Stomach smooth muscle (tissue), 2 donors: ENCODE results near the gene RICTOR.

ENCODE experiments used
- H3K27ac ChIP-seq: one replicate; pipeline ENCODE4 v1.7.0; 2013; ENCODE audit warnings: mild to moderate bottlenecking, low read length, inconsistent platforms
- H3K27me3 ChIP-seq, 2 donors: one replicate each; pipeline ENCODE4 v1.7.0; 2013; ENCODE audit warnings: low read length in 2 of 2; ENCODE audit not compliant: insufficient read depth in 2 of 2, control insufficient read depth in 1 of 2
- H3K36me3 ChIP-seq, 2 donors: one replicate each; pipeline ENCODE4 v1.7.0; 2013; ENCODE audit warnings: low read length in 2 of 2; ENCODE audit not compliant: control insufficient read depth in 2 of 2, insufficient read depth in 2 of 2
- H3K4me1 ChIP-seq: one replicate; pipeline ENCODE4 v1.7.0; 2013; ENCODE audit warnings: low read length; ENCODE audit not compliant: control insufficient read depth, insufficient read depth
- H3K4me3 ChIP-seq, 2 donors: one replicate each; pipeline ENCODE4 v1.7.0; 2013; ENCODE audit warnings: low read length in 2 of 2
- H3K9ac ChIP-seq, 2 donors: one replicate each; pipeline ENCODE4 v1.7.0; 2013; ENCODE audit warnings: low read length in 2 of 2, mild to moderate bottlenecking in 1 of 2
- H3K9me3 ChIP-seq, 2 donors: one replicate each; pipeline ENCODE4 v1.7.0; 2013; ENCODE audit warnings: low read length in 2 of 2; ENCODE audit not compliant: control insufficient read depth in 2 of 2
- donor health status: healthy.
- donor health status: Pancreatic carcinoma.

RICTOR gene

GRCh38 chr5:39093352-39093751, 19.2 kb upstream of the RICTOR start:
- Histone ChIP-seq H3K9ac (no peak overlapping the region), H3K9me3 (no peaks in the 10 kb centered on the region), H3K27ac (no peak overlapping the region), H3K36me3 (no peaks in the 10 kb centered on the region), H3K4me1 (no peaks in the 10 kb centered on the region), H3K27me3 (no peaks in the 10 kb centered on the region), H3K4me3 (no peak overlapping the region)

DNA sequence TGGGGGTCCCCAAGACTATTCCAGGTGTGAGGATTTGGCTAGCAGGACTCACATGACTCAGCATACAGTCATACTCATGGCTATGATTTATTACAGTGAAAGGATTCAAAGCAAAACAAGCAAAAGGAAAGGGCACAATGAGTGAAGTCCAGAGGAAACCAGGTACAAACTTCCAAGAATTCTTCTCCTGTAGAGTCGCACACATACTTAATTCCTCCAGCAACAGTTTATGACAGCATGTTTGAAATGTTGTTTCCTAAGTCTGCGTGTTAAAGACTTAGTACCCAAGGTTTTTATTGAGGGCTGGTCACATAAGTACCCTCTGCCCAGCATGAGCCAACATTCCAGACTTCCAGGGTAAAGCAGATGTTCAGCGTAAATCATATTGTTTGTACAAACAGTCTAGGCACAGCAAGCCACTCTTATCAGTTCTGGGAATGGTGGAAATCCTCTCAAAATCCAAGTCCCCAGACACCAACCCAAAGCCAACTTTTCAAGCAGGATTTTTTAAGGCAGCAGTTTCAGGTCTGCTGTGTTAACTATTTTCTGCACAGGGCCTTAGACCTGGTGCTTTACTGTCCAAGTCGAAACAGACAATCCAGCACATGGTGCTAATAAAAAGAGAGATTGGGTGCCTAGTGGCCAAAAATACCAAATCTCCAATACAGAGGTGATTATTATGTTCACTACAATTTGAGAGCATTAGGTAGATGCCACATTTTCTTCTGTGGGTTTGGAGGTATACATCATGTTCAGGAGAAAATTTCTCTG, 18.6 kb upstream of the RICTOR start:
- H3K9ac ChIP-seq, result no peak overlapping the region
- H3K9me3 ChIP-seq, result no peaks in the 10 kb centered on the region
- H3K36me3 ChIP-seq, result no peaks in the 10 kb centered on the region
- H3K4me3 ChIP-seq, result no peak overlapping the region
- no peak overlapping the region for H3K27ac ChIP-seq
- no peaks in the 10 kb centered on the region for H3K4me1 ChIP-seq
- no peaks in the 10 kb centered on the region for H3K27me3 ChIP-seq

DNA sequence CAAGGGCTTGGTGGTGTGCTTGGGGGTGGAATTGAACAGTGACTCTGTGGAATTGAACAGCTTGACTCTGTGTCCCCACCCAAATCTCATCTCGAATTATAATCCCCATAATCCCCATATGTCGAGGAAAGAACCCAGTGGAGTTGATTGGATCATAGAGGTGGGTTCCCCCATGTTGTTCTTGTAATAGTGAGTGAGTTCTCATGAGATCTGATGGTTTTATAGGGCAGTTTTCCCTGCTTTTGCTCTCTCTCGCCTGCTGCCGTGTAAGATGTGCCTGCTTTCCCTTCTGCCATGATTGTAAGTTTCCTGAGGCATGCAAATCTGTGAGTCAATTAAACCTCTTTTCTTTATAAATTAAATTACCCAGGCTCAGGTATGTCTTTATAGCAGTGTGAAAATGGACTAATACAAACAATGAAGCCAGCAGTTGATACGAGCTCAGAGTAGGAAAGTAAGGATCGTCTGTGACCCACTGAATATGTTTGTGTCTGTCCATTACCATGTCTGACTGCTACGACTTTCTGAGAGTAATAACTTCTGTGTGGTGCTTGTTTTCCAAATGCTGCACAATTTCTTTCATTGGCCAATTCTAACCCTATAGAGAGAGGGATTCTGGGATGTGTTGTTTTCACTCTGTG, 17.9 kb upstream of the RICTOR start:
- Histone ChIP-seq H3K27ac (no peak overlapping the region), H3K4me3 (no peak overlapping the region), H3K4me1 (no peaks in the 10 kb centered on the region), H3K9ac (no peak overlapping the region), H3K9me3 (no peaks in the 10 kb centered on the region), H3K36me3 (no peaks in the 10 kb centered on the region), H3K27me3 (no peaks in the 10 kb centered on the region)

GRCh38 chr5:39083968-39084367, 9.8 kb upstream of the RICTOR start:
- H3K9ac ChIP-seq, result no peak overlapping the region
- no peaks in the 10 kb centered on the region for H3K36me3 ChIP-seq
- H3K27ac ChIP-seq, result no peak overlapping the region
- H3K4me1 ChIP-seq, result no peaks in the 10 kb centered on the region
- H3K27me3 ChIP-seq, result peaks cover 0 to 2% of the 10 kb centered on the region in 2 donors
- H3K9me3 ChIP-seq, result no peaks in the 10 kb centered on the region
- H3K4me3 ChIP-seq, result no peak overlapping the region

- no peak overlapping the region for H3K27ac ChIP-seq
Measured at GRCh38 chr5:39082995-39083394, 8.8 kb upstream of the RICTOR start.

DNA sequence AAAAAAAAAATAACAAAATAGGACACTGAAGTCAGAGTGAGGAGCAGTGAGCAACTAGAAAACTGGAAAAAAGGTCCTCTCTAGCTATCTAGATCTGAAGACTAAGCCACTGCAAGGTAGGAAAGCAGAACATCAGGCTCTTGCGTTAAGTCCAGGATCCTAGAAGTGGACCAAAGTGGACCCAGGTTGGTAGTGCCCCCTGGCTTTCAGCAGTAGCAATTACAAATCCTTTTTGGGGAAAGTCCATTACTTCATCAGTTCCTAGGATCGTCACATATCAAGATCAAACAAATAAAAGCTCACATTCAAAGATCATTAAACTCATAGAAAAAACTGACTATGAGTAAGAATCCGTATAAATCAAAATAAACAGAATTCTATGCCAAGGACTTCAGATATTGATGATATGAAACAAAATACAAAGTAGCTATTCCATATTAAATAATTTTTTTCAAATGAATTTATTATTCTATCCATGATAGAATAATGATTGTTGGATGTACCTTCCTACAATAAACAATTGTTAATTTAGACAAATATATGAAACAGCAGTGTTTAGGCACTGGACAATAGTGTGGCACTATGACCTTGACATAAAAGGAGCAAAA, 6.5 kb upstream of the RICTOR start:
- no peaks in the 10 kb centered on the region for H3K9me3 ChIP-seq
- no peak overlapping the region for H3K9ac ChIP-seq
- H3K4me3 ChIP-seq, result no peak overlapping the region

More at GRCh38 chr5:39082995-39083394, 8.8 kb upstream of the RICTOR start:
- no peak overlapping the region for H3K9ac ChIP-seq
- H3K9me3 ChIP-seq, result no peaks in the 10 kb centered on the region
- H3K4me3 ChIP-seq, result no peak overlapping the region
- H3K27me3 ChIP-seq, result peaks cover 0 to 2% of the 10 kb centered on the region in 2 donors
- no peaks in the 10 kb centered on the region for H3K4me1 ChIP-seq
- H3K36me3 ChIP-seq, result no peaks in the 10 kb centered on the region

GRCh38 chr5:39080168-39080567, 6.0 kb upstream of the RICTOR start:
- Histone ChIP-seq H3K36me3 (no peaks in the 10 kb centered on the region), H3K9ac (no peak overlapping the region), H3K4me3 (no peak overlapping the region), H3K27ac (no peak overlapping the region), H3K4me1 (no peaks in the 10 kb centered on the region), H3K9me3 (no peaks in the 10 kb centered on the region), H3K27me3 (no peaks in the 10 kb centered on the region)

More for the DNA sequence above, 6.5 kb upstream of the RICTOR start:
- H3K4me1 ChIP-seq, result no peaks in the 10 kb centered on the region
- H3K27me3 ChIP-seq, result no peaks in the 10 kb centered on the region
- H3K27ac ChIP-seq, result no peak overlapping the region
- H3K36me3 ChIP-seq, result no peaks in the 10 kb centered on the region

GRCh38 chr5:39079147-39079546, 4.9 kb upstream of the RICTOR start:
- no peak overlapping the region for H3K9ac ChIP-seq
- no peaks in the 10 kb centered on the region for H3K36me3 ChIP-seq
- no peak overlapping the region for H3K4me3 ChIP-seq
- no peaks in the 10 kb centered on the region for H3K9me3 ChIP-seq
- H3K27ac ChIP-seq, result no peak overlapping the region
- H3K27me3 ChIP-seq, result no peaks in the 10 kb centered on the region
- H3K4me1 ChIP-seq, result no peaks in the 10 kb centered on the region

DNA sequence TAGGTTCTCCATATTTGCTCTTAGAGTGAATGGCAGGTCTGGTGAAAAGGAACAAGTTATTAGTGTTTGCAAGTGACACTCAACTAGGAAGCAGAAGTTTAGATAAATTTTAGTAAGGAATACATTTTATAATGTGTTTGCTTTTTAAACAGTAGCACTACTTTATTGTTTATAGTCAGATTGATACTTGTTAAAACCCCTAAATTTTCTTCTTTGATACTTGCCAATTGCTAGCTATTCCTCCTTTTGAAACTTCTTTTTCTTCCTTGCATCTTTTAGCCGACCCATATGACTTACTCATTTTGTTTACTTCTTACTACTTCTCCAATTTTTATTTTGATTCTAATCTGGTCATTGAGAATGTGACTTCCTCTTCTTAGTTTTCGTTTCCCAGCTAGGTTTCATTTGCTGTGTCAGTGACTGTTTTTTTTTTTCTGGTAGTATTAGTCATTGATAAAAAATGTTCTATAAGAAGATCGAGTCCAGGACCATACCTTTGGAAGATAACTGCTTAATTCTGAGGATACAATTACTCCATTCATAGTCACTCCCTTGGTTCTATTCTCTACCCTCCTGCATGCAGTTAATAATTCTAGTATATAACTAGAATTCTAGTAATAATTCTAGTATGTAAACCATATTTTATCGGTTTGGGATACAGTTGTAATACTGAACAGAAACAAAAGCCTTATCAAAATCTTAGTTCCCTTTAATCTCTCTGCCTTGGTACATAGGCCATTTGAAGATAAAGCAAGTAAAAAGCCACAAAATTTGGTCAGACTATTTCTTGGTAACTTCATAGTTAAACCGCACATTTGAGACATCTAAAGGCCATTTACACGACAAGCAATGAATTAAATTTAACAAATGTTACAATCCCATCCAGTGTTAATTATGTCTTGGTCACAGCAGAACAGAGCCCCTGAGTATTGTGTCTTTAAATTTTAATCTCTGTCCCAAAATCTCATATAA, 2.8 kb upstream of the RICTOR start:
- H3K9ac ChIP-seq, result peak overlapping the region; percentile 1 to 4
- no peaks in the 10 kb centered on the region for H3K9me3 ChIP-seq
- H3K27me3 ChIP-seq, result no peaks in the 10 kb centered on the region
- no peaks in the 10 kb centered on the region for H3K4me1 ChIP-seq
- H3K27ac ChIP-seq, result no peak overlapping the region
- H3K36me3 ChIP-seq, result no peaks in the 10 kb centered on the region
- no peak overlapping the region for H3K4me3 ChIP-seq

GRCh38 chr5:39076101-39076756, 2.0 kb upstream of the RICTOR start:
- Histone ChIP-seq H3K9me3 (no peaks in the 10 kb centered on the region), H3K27me3 (no peaks in the 10 kb centered on the region), H3K36me3 (no peaks in the 10 kb centered on the region), H3K27ac (peak overlapping the region; percentile 18), H3K4me1 (no peaks in the 10 kb centered on the region), H3K4me3 (peak overlapping the region; percentile 4 to 39), H3K9ac (peak overlapping the region in 1 of 2 donors; percentile 4)
